A673 (cell line): ENCODE data around the gene TPST1.

ENCODE experiments used
- CTCF ChIP-seq: fragments of 300-800, 200-600 bp; sonication (generic); conservative IDR thresholded peaks from 2 replicates; pipeline ENCODE4 v1.5.1; 2017; ENCODE audit warnings: low read depth, mild to moderate bottlenecking, antibody characterized with exemption, low read length, moderate library complexity, mixed read lengths
- EZH2 ChIP-seq: fragments of 200-600 bp; sonication (generic); IDR thresholded peaks from 2 replicates; pipeline ENCODE4 v1.6.1; 2017; ENCODE audit warnings: borderline replicate concordance, low read depth, mild to moderate bottlenecking, mixed read lengths, antibody characterized with exemption, low read length; ENCODE audit not compliant: poor library complexity, severe bottlenecking

DNA sequence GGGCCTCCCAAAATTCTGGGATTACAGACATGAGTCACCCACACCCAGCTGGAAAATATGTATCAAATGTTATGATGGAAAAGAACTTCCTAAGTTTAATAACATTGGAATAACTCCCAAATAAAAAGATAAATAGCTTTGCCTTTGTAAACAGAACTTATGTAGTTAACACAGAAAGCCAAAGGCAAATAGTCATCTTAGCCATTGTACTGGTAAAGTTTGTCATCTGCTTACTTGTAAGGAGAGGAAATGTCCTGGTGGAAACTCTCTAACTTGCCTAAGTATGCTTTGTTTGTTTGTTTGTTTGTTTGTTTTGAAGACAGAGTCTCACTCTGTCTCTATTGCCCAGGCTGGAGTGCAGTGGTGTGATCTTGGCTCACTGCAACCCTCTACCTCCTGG is 23.8 kb upstream of the TPST1 start:
- TF ChIP-seq CTCF (no peak), EZH2 (no peak)
